Activated gamma-delta T cell (primary cell): Measurements from ENCODE around the gene NIPAL3.
"Not testable (repeated sequence)": the region's sequence is repeated elsewhere in the genome, so short reads cannot be mapped to it uniquely, and the experiment has no call there.

Experiments
- DNase-seq: peaks from one replicate; lab custom pipeline; 2025; lab: John Stamatoyannopoulos, UW

NIPAL3 gene

DNA sequence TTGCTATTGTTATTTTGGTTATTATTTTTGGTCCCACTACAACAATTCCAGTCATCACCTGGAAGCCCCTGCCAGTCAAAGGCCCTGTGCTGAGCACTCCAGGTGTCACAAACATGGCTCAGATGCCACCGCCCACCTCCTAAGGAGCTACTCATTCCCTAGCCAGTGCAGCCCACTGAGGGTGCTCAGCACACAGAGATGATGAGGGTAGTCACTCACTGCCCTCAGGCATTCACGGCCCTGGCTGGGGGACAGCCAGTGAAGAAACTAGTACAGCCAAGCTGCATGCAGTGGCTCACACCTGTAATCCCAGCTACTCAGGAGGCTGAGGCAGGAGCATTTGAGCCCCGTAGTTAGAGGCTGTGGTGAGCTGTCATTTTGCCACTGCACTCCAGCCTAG is 42.3 kb downstream of the NIPAL3 start:
- DNase-seq: no peak

DNA sequence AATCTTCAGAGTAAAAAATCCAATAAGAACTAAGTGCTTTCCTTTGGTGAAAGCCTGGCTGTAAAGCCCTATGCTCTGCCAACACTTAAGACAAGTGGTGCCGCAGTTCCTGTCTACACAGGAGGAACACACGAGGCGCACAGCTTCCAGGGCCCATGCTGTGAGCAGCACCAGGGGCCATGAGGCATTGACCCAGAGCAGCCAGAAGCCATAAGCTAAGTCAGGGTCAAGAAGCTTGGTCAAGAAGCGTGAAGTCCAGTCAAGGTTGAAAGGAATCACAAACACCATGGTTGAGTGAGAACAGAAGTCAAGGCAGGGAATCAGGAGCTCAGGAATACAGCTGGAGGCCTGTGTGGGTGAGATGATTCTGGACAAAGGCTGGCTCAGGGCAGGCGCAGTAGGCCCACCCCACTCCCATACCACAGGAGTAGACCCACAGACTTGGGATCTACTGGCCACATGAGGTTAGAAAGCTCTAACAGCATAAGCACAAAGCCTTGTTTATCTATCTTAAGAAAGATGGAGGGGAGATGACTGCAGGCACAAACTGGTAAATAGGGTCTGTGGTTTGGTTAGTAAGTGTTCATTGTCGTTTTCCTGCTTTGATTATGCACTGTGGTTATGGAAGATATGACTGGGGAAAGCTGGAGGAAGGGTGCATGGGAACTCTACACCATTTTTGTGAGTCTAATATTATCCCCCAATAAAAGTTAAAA is 44.1 kb downstream of the NIPAL3 start:
- DNase-seq: no peak

DNA sequence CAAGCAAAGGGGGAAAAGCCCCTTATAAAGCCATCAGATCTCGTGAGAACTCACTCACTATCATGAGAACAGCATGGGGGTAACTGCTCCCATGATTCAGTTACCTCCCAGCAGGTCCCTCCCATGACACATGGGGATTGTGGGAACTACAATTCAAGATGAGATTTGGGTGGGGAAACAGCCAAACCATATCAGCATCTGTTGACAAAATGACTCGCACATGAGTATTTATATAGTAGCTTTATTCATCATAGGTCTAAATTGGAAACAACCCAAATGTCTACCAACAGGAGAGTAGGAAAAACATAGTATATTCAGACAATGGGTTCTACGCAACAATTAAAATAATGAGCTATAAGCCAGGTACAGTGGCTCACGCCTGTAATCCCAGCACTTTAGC is 46.5 kb downstream of the NIPAL3 start:
- not testable (repeated sequence) for DNase-seq

DNA sequence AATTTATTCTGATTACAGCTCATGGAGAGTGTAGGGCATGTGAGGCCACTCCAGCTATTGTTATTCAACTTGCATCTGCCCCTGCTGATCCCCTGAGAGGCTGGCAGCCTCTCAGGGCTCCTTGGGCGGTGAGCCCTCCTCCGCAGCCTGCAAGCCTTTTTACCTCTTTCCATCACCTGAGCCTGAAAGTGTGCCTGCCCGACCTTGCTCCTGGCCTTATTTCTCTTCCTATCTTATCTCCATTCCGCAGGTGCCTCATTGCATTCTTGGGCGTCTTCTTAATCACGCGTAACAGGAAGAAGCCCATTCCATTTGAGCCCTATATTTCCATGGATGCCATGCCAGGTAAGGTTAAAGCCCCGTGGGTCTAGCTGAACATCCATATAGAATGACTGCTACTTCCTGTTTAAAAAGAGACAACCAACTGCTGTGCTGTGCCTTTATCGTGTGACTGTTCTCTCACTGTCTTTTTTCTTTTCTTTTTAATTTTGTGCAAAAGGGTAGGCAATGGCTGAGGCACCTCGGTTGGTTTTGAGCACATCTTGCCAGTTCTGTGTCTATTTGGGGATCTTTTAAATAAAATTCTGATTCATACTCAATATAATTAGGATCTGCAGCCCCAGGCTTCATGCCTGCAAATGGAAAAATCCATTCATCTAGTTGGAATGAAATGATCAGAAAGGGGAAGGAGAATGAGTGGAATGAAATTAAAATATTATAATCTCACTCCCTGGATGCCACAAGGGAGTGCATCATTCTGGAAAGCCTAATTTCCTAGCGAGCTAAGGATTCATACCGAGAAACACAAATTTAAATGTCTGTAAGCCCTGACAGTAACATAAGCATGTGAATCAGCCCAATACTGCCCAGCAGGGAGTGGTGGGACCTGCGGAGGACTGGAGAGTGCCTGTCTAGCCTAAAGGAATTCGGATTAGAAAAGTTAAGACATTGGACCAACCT is 48.5 kb downstream of the NIPAL3 start:
- no peak for DNase-seq

DNA sequence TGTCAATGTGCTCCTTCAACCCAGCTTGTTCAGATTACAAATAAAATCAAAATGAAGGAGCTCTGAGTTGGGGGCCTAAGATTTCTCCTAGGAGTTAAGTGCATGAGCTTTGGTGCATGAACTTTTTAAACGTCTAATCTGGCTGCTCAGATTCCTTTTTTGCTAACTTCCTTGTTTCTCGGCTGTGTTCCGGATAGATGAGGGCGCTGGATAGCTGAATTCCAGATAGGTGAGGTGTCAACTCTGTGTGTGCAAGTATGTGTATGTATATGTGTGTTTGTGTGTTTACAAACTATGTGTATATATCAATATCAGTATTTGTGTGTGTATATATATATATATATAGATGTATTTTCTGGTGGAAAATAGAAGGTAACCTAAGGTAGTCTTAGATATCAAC is 49.5 kb downstream of the NIPAL3 start:
- no peak for DNase-seq

DNA sequence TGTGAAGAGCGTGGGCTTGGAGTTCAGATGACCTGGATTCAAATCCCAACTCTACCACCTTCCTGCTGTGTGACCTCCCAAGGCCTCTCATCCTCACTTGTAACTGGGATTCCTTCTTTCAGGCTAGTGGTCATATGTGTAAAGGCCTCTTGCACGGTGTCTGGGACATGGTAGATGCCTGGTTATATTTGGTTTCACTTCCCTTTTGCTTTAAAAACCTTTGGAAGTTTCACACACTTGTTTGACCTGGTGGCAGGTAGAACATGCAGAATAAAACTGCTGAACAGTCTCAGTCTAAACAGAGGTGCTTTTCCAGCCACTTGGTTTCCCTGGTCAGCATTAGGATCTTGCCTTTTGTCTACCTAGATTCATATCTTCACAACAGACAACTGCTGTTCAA is 50.0 kb downstream of the NIPAL3 start:
- DNase-seq: no peak

DNA sequence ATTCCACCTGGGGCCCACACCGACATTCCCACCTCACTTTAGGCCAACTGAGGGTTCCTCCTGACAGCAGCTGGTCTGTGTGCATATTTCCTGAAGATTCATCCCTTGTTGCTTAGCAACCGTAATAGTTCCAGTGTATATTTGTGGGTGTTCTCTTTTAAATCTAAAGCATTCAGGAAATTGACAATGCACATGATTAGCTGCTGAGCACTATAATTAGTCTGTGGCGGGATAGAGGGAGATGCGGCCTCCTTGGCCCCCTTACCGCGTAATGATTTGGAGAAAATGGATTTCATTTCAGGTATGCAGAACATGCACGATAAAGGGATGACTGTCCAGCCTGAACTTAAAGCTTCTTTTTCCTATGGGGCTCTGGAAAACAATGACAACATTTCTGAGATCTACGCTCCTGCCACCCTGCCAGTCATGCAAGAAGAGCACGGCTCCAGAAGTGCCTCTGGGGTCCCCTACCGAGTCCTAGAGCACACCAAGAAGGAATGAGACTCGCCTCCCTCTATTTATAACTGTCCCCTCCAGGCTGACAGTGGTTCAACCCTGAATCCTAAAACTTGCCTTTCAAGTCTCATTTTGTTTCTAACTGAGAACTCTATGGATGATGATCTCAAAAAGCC is 53.2 kb downstream of the NIPAL3 start:
- no peak for DNase-seq

DNA sequence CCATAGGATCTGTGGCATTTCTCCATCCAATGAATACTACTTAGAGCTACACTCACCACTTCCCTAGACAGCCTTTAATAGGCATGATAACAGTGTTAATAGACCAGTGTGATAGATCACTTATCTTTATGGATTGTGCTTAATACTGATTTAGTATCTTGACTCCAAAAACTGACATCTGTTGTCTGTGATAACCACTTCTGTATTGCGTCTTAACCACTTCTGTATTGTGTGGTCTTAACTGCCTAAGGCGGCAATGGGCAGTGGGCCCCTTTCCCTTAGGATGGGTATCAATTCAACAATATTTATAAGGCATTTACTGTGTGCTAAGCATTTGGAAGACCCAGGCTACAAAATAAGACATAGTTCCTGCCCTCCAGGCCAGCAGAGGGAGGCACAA is 55.0 kb downstream of the NIPAL3 start:
- DNase-seq: no peak

DNA sequence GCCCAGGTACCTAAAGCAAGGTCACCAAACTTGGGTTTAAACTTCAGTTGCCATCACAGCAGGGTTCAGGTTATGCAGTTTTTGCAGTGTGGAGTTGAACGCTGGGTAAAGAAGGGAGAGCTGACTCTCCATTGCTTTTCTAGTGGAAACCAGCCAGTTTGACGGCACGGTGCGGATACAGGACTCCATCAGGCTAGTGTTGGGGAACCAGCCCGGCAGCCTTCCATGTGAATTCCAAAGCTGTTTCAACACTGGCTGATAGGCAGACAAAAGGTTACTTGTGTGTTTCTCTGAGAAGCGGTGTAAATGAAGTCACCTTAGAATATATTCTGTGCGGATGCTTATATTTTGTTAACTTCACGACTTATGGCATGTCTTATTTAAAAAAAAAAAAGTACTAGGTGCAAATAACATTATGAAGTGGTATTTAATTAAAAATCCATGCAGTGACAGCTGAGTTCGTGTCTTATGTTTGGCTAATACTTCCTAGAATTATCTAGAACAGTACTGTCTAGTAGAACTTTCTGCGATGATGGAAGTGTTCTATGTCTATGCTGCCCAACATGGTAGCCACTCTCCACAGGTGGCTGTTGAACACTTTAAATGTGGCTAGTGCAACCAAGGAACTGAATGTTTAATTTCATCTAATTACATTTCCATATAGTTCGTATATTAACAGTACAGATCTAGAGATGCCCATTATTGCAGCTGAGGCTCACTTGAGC is 57.1 kb downstream of the NIPAL3 start:
- no peak for DNase-seq

DNA sequence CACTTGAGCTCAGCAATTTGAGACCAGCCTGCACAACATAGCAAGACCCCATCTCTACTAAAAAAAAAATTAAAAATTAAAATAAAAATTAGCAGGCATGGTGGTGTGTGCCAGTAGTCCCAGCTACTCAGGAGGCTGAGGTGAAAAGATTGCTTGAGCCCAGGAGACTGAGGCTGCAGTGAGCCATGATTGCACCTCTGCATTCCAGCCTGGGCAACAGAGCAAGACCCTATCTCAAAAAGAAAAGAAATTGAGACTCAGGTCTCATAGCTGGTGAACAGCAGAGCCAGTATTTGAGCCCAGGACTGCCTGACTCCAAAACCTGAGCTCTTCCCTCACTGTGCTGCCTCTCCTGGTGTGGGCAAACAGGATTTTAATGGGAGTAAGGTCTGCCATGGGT is 58.6 kb downstream of the NIPAL3 start:
- DNase-seq: no peak

DNA sequence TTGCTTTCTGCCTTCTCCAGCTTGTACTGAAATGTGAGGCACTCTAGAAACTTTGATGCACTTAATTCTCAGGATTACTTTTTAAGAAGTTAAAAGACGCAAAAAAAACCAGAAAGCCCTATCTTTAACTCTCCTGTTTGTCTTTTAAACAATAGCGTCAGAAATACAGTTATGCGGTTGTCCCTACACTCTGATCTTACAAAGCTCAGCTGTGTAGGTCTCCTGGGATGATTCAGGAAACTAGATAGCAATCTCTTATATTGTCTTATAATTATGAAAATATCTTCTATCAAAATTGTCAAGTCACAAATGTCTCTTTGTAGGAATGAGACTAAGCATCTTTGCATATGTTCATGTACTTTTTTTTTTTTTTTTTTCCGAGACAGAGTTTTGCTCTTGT is 60.1 kb downstream of the NIPAL3 start:
- no peak for DNase-seq

DNA sequence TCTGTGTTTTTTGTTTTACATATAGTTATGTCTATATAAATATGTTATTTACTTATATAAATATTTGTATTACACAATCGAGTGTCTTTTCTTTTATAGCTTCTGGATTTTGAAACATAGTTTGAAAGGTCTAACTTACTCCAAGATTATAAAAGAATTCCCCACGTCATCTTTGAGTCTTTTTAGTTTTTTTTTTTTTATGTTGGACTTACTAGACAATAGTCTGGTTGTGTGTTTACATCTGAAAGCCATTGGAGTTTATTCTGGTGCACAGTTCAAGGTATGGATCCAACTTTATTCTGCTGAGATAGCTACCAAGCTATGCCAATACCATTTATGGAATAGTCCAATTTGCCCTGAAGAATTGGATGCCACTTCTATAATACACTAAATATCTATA is 61.0 kb downstream of the NIPAL3 start:
- no peak for DNase-seq

DNA sequence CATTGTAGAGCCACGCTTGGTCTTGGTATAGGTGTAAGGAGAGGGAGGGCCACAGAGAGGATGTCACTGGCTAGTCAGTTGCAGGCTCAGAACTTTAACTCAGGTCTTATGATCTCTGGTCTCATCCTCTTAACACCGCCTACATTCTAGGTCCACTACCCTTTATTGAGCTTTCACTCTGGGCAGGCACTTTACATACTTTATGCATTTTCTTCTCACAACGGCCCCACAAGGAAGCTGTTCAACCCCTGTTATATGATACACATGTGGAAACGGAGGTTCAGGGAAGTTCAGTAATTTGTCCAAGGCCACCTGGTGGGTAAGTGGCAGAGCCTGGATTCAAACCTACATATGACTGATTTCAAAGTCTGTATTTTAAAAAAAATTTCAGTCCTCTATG is 61.7 kb downstream of the NIPAL3 start:
- no peak for DNase-seq

DNA sequence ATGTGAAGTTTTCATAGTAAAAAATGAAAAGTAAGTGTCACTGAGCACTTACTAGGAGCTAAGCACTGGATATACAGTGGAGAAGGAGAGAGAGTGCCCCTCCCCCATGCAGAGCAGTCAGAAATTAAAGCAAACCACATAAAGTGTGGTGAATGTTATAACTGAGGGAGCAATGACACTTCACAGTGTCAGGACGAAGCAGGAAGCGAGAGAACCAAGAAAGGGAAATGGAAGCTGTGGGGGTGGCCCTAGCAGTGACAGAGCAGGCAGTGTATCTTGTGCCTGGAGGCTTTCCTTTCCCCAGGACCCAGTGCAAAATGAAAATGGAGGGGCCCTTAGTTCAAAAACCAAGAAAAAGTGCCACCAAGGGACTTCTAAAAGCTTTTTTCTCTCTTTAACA is 65.5 kb downstream of the NIPAL3 start:
- DNase-seq: no peak

DNA sequence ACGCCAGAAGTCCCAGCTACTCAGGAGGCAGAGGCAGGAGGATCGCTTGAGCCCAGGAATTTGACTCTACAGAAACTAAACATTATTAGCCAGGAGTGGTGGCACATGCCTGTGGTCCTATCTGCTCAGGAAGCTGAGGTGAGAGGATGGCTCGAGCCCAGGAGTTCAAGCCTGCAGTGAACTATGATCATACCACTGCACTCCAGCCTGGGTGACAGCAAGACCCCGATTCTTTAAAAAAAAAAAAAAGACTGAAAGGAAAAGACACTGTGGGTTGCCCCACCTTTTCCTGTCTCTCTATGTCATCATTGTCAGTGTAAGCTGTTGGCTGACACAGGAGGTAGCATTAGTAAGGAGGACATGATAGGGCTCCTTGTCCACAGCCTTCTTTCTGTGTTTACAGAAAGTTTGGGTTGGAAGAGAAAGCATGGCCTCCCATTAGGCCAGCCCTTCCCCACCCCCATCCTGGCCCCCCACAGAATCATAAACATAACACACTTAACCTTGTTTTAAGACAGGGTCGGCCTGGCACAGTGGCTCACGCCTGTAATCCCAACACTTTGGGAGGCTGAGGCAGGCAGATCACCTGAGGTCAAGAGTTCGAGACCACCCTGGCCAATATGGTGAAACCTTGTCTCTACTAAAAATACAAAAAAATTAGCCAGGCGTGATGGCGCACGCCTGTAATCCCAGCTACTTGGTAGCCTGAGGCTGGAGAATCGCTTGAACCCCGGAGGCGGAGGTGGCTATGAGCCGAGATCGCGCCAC is 66.4 kb downstream of the NIPAL3 start:
- DNase-seq: no peak

DNA sequence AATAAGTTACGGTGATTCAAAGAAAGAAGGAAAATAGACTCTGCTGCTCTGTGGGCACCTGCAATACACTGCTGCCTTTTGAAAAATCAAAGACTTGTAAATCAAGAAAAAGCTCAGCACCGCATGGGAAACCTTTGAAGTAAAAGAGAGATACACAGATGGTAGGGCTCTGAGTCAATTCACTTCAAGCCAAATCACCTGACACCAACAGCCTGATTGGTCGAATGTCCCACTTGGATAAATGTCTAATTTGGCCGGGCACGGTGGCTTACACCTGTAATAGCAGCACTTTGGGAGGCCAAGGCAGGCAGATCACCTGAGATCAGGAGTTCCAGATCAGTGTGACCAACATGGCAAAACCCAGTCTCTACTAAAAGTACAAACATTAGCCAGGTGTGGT is 67.8 kb downstream of the NIPAL3 start:
- no peak for DNase-seq

DNA sequence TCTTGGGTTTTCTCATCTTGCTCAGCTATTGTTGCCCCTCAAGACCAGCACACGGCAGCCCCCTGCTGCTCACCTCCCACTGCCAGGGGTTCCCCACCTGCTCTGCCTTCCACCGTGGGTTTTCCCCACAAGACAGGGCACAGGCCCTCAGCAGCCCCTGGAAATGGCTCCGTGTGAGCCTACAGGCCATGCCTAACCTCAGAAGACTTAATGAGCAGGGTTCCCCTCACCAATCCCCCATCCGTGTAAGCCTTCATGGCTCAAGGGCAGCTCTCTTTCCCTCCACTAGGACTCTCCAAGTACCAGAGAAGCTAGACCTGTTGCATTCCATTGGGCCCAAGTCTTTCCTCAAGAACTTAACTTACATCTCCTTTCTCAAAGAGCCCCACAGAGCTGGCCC is 68.6 kb downstream of the NIPAL3 start:
- DNase-seq: no peak

DNA sequence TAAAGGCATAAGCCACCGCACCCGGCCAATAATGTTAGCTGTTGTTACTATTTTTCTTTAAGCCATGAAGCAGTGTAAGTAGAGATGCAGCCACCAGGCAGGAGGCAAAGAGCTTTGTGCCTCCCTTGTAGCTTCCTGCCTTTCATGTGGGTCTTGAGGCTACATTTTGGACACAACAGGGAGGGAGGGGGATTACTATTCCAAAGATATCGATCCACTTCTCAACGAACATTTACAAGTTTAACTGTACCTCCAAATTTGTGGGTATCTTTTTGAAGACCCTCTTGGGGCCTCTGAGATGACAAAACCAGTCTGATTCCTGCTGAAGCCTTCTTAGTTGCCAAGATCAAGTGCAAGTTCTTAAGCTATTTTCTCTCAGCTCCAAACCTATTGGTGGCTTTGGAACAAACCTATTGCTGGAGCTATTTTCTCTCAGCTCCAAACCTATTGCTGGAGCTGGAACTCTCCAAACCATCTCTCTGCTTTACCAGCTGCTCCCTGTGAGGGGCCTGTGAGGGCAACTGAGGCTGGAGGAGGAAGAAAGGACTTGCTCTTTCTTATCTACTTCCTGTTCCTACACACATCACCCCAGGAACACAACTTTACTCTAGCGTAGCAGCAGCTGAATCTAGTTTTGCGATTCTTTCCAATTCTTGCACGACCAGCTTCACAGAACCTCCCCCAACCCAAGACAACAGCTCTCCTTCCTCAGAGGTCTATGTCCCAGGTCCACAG is 70.9 kb downstream of the NIPAL3 start:
- no peak for DNase-seq

DNA sequence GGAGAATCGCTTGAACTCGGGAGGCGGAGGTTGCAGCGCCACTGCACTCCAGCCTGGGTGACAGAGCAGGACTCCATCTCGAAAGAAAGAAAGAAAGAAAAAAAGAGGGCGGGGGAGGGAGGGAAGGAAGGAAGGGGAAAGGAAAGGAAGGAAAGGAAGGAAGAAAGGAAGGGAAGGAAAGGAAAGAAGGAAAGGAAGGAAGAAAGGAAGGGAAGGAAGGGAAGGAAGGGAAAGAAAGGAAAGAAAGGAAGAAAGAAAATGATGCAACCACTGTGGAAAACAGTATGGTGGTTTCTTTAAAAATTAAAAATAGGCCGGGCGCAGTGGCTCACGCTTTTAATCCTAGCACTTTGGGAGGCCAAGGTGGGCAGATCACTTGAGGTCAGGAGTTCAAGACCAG is 71.9 kb downstream of the NIPAL3 start:
- no peak for DNase-seq

DNA sequence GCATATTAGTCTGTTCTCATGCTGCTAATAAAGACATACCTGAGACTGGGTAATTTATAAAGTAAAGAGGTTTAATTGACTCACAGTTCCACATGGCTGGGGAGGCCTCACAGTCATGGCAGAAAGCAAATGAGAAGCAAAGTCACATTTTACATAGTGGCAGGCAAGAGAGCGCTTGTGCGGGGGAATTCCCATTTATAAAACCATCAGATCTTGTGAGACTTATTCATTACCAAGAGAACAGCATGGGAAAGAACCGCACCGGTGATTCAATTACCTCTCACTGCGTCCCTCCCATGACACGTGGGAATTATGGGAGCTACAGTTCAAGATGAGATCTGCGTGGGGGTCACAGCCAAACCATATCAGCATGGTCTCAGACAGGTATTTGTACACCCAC is 72.6 kb downstream of the NIPAL3 start:
- not testable (repeated sequence) for DNase-seq

DNA sequence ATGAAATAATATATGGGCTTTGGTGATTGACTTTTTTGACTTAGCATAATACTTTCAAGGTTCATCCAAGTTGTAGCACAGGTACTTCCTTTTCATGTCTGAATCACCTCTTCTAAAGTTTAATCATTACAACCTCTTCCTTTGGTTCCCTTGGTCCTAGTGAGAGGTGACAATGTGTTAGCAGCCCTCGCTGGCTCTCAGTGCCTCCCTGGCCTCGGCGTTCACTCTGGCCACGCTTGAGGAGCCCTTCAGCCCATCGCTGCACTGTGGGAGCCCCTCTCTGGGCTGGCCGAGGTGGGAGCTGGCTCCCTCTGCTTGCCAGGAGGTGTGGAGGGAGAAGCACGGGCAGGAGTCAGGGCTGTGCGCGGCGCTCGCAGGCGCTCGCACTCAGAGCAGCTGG is 74.1 kb downstream of the NIPAL3 start:
- no peak for DNase-seq
